RPMI8226 (cell line): ENCODE results near the gene MYOD1.
A peak's percentile ranks its signal among the peaks of the same experiment; 100 is the strongest.

Experiments
- DNase-seq: peaks from one replicate; pipeline ENCODE4 v3.0.0-alpha.2; 2015

MYOD1 gene

DNA sequence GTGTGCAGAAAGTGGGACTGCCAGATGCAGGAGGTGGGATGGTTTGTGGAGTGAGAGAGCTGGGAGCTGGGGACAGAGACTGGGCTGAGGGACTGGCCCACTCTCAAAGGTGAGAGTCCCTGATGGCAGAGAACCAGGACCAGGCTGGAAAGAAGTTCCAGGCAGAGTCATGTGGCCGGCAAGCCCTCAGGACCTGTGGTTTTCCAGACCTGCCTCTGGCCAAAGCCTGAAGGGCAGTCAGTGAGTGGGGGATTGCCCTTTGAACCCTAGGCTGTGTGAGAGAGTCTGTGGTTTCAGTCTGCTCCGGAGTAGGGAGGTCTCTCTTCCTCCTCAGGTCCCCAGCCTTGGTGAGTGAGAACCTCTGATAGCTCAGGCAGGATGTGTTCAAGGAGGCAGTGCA is 32.2 kb downstream of the MYOD1 start:
- no peak for DNase-seq

DNA sequence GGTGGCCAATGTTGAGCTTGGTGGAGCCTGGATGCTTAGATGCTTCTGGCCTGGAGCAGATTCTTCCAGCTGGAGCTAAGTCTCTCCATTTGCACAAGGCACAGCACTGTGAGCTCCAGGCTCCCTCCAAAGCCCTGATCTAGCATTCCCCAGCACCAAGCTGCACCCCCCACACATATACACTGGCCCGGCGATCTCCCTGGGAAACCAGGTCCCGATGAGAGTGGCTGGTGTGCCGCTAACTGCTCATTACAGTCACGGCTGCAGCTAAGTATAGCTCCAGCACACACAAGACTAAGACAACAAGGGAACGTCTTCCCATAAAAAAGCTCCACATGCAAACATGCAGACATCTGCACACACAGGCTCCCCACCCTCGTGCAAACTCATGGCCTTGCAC is 32.8 kb downstream of the MYOD1 start:
- DNase-seq = no peak

DNA sequence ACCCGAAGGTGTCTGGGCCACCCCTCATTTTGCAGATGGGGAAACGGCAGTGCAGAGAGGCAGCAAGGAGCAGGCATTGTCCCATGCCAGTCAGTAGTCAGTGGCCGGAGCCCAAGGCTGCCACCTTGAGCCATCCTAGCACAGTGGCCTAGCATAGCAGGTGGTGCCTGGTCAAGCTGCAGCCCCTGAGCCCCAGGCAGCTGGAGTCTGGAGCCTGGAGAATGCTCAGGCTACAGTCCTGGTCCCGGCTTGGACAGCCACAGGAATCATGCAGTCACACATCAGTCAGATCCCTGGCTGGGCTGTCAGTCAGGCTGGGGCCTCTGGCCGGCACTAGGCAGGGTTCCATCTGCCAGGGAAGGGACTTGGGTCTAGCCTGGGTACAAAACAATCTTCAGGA is 33.8 kb downstream of the MYOD1 start:
- DNase-seq = no peak

DNA sequence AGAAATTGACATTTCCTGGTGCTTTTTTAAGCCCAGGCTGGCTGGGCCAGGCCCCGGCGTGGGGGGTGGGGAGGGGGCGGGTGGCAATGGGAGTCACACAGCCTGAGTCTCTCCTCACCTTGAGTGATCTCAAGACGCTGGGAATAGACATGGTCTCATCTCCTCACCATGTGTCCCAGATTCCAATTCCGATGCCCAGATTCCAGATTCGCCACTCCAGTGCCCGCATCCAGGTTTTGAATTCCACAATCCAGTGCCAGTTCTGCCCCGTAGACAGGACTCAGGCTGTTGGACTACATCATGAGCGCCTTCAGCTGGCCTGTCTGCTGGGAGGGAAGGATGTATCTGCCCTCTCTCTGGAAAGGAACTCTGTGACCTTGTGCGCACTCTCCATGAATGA is 34.3 kb downstream of the MYOD1 start:
- DNase-seq = no peak

DNA sequence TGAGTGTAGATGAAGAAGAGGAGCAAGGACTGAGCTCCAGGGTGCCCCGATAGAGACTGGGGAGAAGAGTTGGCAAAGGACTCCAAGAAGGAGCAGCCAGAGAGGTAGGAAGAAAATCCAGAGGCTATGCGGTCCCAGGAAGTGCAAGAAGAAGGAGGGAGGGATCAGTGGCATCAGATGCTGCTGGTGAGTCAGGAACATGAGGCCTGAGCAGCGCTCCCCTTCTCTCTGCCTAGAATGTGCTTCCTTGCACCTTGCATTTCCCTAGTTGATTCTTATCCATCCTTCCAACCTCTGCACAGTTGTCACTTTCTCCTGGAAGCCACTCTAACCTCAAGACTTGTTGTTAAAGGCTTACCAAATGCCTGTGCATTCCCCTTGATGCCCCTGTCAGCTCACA is 36.5 kb downstream of the MYOD1 start:
- no peak for DNase-seq

DNA sequence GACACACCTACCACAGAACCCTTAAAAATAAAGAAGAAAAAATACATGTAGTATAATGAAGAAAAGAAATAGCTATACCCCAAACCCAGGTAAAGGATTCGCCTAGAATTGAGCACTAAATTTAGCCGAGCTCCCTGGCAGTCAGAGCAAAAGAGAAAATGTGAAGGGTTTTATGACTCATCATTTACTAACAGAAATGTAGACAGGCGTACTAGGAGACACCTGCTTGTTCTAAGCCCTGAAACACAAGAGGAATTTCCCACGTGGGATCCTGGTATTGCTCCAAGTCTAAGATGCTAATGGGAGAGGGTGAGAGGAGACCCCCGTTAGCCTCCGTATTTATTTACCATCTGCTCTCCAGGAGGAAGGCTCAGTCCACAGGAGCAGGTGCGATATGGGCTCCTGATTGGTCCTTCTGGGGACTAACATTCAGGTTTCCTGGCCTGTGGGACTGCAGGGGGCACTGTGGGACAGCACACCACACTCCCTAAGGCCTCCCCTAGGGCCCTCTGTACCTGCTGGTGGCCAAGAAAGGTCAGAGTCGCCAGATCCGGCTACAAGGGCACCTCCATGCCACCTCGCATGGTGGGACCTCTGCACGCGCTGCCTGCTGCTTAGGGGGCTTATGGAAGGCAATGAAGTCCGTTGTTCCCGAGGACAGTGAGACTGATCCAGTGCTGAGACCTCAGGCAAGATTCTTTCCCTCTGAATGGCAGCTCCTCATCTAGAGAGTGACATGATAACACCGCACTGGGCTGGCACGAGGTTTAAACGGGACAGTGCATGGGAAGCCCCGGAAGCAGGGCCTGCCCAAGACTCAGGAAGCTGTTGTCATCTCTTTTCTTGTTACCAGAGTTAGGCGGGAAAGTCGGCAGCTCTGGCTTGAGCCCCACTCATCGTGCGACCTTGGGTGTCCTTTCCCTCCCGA is 41.0 kb downstream of the MYOD1 start:
- peak; percentile 68 for DNase-seq

DNA sequence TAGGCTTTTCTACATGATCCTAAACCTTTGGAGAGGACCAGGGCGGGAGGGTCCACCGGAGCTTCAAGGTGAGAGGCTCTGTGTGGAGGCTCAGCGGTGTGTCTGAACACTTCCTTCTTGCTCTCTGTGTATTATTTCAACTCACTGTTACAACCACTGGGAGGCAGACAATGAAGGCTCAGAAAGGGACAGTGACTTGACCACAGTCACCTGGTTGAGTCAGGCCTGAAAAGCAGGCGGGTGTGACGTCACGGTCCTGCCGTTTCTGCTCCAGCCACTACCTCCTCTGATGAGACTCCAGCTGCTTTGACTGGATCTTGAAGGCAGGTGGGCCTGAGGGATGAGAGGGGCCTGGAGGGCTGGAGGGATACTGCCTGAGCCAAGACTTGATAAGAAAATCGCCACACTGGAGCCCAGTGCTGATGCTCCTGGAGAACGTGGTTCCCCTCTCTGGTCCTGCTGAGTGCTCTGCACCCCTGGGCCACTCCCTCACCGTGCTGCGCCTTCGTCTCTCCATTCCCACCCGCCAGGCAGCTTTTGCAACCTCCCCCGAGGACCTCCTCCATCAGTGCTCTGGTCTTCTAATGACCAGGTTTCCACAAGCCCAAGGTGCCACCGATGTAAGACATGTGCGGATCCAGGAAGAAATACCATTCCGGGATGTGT is 43.1 kb downstream of the MYOD1 start:
- DNase-seq = peak; percentile 13

DNA sequence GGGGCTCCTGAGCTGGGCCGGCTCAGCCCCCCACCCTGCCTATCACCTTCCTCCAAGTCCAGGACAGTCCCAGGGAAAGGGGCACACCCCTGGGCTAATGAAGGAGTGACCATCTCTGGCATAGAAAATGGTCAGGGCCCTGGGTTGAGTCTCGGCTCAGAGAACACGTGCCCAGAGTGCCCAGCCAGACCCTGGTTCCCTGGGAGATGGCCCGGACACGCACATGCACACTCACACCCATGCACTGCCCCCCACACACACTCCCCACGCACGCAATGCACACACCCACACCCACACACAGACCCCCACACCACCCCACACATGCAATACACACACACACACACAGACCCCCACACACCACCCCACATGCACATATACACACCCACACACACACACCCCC is 43.9 kb downstream of the MYOD1 start:
- no peak for DNase-seq

DNA sequence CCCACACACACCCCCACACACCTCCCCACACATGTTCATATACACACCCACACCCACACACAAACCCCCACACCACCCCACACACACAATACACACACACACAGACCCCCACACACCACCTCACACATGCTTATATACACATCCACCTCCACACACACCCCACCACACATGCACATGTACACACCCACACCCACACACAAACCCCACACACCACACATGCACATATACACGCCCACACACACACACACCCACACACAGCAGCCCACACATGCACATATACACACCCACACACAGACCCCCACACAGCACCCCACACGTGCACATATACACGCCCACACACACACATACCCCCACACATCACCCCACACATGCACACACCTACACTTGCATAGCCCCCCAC is 44.3 kb downstream of the MYOD1 start:
- DNase-seq = no peak

DNA sequence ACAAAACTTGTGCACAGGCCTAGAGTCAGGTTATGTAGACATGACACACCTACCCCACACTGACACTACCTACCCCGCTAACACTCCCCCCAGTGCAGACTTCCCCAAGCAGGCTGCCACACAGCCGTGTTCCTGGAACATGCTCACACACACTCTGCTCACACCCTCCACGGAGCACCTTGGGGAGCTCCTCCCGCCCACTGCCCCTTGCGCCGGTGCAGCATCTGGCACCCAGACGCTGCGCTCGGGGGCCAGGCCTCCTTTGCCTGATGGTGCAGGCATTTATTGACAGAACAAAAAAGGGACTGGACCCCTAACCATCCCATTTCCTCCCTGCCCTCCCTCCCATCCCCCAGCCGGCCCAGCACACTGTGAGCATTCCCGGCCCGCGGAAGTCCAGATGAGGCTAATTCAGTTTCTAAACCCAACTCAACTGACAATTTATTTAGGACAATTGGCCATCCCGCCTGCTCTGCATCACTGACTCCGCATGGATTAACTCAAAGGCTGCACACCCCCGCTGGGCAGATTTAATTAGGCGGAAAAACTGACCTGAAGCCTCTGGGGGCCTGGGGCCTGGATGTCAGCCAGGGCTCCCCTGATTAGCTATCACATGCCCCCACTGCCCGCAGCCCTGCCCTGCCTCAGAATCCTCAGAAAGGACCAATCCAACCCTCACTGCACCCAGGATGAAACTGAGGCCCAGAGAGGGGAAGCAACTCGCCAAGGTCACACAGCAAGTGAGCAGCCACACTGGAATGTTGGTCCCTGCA is 45.3 kb downstream of the MYOD1 start:
- DNase-seq = no peak

DNA sequence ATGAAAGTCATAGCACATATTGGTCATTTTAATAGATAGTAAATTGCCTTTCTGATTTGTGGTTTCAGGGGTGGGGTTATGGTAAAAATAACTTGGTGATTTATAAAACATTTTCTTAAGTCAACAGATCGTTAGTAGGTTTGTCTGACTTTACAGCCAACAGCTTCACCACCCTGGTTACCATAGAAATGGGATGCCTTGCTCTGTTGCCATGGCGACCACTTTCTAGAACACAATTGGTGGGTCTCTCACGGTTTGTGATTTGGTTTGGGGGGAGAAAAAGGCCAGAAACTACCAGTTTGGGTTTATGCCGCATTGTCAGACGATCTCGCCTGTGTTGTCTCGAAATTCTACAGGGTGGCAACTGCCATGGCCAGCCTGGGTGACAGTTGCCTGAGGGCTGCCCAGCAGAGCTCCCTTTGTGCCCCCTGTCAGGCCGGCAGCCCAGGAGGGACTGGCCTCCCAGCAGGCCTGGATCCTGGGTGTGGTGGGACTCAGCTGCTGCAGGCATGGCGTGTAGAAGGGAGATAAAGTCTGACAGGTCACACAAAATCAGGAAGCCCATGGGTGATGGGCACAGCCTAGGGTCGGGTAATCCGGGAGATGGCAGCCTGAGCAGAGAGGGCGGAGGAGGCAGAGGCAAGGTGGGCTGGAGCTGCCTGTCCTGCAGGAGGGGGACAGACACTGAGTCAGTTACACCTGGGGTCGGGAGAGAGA is 46.1 kb downstream of the MYOD1 start:
- DNase-seq = no peak

DNA sequence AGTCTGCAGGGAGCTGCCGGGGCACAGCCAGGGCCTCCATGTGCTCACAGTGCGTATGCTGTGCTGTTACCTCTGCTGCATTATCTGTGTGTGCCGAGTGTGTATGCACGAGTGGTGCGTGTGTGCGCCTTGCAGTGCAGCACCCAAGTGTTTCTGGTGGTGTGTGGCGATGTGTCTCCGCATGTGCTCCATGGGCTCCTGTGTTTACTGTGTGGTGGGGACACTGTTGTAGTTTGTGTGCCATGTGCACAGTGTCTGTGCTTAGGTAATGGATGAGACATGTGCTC is 46.6 kb downstream of the MYOD1 start:
- DNase-seq = no peak

DNA sequence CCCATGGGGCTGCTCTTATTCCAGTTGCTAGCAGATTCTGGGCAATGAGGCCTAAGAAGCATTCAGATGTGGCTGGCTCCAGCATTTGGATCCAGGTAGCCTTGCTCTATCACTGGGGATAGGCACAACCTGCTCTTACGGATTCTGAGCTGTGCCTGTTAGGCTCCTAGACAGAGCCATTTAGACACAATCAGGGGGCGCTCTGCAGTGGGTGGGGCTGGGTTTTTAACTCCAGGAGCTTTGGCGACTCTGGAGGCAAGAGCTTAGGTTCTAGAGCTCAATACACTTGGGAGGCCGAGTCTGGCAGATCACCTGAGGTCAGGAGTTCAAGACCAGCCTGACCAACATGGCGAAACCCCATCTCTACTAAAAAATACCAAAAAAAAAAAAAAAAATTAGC is 47.2 kb downstream of the MYOD1 start:
- no peak for DNase-seq

DNA sequence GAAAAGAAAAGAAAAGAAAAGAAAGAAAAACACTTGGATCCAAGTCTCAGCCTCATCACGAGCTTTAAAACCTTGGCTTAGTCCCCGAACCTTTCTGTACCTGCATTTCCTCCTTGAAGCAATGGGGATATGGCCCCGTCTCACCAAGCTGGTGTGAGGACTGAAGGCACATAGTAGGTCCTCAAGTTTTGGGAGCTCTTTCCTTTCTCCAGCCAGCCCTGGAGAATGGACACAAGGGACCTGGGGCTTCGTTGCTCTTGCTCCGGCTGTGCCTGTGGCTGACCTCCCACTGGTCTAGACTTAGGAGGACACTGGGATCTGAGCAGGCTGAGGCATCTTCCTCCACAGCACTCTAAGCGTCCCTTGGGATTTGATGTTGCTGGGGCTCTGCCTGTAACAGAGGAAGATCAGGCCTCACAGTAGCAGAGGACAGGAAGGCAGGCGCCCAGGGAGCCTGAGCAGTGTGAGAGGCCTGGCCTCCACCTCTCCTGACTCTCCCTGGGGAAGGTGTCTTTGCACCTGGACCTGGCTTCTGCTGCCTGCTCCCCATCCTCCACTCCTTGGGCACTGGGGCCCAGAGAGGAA is 48.0 kb downstream of the MYOD1 start:
- DNase-seq = no peak

DNA sequence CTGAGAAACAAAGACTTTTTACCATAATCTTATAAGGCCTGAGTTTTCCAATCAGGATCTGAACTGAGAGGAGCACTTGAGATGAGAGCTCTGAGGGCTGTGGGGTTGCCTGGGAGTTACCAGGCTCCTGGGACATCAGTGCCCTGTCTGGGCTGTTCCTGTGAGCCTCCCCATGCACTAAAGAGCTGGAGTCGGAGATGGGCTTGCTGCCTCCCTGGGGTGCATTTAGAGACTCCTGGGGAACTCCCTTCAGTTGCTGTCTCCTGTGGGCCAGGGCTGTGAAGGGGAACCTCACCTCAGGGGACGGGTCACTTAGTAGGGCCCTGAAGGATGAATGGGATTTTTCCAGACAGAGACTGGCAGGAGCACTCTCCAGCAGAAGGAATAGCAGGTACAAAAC is 48.5 kb downstream of the MYOD1 start:
- DNase-seq = no peak

DNA sequence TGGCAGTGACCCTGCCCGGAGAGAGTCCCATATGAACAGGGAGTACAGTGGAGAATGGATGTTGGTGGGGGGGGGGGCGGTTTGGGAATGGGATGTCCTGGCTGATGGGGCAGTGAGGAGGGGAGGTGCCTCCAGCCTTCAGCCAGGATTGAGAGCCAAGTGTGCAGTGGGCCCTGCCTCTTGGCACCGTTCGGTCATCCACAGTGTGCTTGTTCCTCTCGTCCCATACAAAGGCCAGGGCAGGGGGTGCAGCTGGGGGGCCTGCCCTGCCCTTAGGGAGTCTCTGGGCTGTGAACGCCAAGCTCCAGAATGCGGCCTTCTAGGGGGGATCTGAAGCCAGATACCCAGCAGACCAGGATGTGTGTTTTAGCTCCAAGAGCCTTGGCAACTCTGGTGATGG is 49.2 kb downstream of the MYOD1 start:
- DNase-seq = no peak

DNA sequence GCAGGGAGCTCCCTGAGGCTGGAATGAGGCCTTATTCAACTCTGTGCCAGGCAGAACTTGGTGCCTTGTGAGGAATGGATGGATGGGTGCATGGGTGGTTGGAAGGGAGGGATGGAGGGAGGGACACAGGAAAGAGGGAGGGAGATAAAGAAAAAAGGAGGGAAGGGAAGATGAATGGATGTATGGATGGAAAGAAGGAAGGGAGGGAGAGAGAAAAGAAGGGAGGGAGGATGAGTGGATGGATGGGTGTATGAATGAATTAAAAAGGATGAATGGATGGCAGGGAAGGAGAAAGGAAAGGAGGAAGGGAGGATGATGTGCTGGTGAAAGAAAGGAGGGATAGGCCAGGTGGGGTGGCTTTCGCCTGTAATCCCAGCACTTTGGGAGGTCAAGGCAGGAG is 49.8 kb downstream of the MYOD1 start:
- DNase-seq = no peak

DNA sequence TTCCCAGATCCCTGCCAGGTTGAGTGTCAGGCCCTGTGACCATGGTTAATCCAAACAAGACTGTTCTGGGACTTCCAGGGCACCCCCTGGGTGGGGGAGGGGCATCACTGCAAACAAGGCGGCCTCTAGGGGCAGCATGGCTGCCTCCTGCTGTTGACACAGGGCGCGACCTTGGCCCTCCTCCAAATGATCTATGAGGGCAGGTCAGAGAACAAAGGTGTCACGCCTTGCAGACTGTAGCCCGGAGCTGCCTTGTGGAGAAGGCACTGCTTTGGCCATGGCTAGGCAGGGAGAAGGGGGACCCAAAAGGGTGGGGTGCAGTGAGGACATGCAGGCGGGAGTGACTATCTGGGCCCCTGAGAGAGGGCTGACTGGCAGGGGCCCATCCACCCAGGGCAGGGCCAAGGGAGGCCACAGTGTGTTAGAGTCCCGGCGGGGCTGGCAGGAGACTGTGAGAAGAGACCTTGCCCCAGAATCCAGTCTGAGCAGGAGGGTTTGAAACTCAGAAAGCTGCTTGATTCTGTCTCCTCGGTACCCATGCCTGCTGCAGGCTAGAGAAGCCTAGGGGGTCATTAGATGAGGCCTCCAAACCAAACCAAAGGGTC is 50.8 kb downstream of the MYOD1 start:
- peak; percentile 70 for DNase-seq

DNA sequence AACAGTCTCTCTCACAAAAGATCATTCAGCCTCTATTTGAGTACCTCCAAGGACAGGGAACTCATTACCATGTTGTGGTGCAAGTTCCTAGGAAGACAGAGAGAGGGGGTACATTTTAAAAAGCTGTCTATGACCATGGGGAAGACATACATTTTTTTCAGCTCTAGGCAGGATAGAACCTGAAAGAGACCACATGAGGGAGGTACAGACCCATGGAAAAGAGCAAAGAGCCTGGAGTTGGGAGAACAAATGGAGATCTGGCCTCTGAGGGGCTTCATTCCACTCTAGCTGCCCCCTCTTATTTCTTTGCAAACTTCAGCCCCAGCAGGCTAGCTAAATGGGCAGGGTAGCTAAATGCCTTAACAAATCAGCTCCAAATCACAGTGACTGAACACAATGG is 51.5 kb downstream of the MYOD1 start:
- no peak for DNase-seq

DNA sequence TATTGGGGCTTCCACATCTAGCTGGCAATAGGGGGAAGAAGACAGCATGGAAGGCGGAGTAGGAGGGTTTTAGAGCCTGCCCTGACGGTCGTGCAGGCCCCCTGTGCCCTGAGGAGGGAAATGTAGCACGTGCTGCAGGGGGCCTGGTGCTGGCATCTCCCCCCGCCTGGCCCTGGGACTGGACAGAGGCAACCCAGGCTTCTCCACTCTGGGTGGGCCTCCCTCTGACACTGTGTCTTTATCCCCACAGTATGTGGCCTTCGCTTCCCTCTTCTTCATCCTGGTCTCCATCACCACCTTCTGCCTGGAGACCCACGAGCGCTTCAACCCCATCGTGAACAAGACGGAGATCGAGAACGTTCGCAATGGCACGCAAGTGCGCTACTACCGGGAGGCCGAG is 52.0 kb downstream of the MYOD1 start:
- DNase-seq = no peak
